Loucy (cell line): ENCODE results near the gene PCSK4.

ENCODE experiments used
- H2AFZ ChIP-seq: fragments of 200-600 bp; sonication (generic); 2 replicates; pipeline ENCODE4 v1.6.0; 2016; ENCODE audit warnings: antibody characterized with exemption, mild to moderate bottlenecking, low read length, moderate library complexity
- H3F3A ChIP-seq: fragments of 200-600 bp; 2 replicates; pipeline ENCODE4 v1.6.0; 2016; ENCODE audit warnings: antibody characterized with exemption, low read depth, mild to moderate bottlenecking
- H3K27me3 ChIP-seq: fragments of 200-600 bp; sonication (generic); 2 replicates; pipeline ENCODE4 v1.6.1; 2014; ENCODE audit warnings: low read length, mild to moderate bottlenecking; ENCODE audit not compliant: insufficient read depth, poor library complexity, severe bottlenecking
- H3K36me3 ChIP-seq: fragments of 200-600 bp; sonication (generic); 2 replicates; pipeline ENCODE4 v1.6.1; 2016; ENCODE audit warnings: low read length; ENCODE audit not compliant: insufficient read depth
- H3K4me1 ChIP-seq: fragments of 200-600 bp; sonication (generic); 2 replicates; pipeline ENCODE4 v1.5.1; 2014; ENCODE audit warnings: low read length, mild to moderate bottlenecking; ENCODE audit not compliant: insufficient read depth, poor library complexity, severe bottlenecking
- H3K4me2 ChIP-seq: fragments of 200-600 bp; sonication (generic); 2 replicates; pipeline ENCODE4 v1.6.0; 2014; ENCODE audit warnings: antibody characterized with exemption, low read length, low read depth, mild to moderate bottlenecking; ENCODE audit not compliant: poor library complexity, severe bottlenecking
- H3K4me3 ChIP-seq: fragments of 200-600 bp; sonication (generic); 2 replicates; pipeline ENCODE4 v1.5.1; 2014; ENCODE audit warnings: low read length, mild to moderate bottlenecking, mixed read lengths; ENCODE audit not compliant: poor library complexity, severe bottlenecking
- H3K79me2 ChIP-seq: fragments of 200-600 bp; sonication (generic); 2 replicates; pipeline ENCODE4 v1.6.1; 2014; ENCODE audit warnings: low read length; ENCODE audit not compliant: insufficient read depth
- H3K9ac ChIP-seq: fragments of 200-600 bp; sonication (generic); 2 replicates; pipeline ENCODE4 v1.6.0; 2014; ENCODE audit warnings: mild to moderate bottlenecking, low read depth, low read length, moderate library complexity; ENCODE audit not compliant: poor library complexity, severe bottlenecking
- H3K9me2 ChIP-seq: fragments of 200-600 bp; sonication (generic); replicated peaks from 2 replicates; pipeline ENCODE4 v1.6.1; 2016; ENCODE audit warnings: low read depth, low read length, mixed read lengths
- H3K9me3 ChIP-seq: fragments of 200-600 bp; sonication (generic); 2 replicates; pipeline ENCODE4 v1.6.1; 2014; ENCODE audit warnings: mild to moderate bottlenecking, antibody characterized with exemption, low read length, low read depth; ENCODE audit not compliant: insufficient read depth
- H4K20me1 ChIP-seq: fragments of 200-600 bp; sonication (generic); 2 replicates; pipeline ENCODE4 v1.6.0; 2014; ENCODE audit warnings: antibody characterized with exemption, low read length, mild to moderate bottlenecking; ENCODE audit not compliant: insufficient read depth, poor library complexity, severe bottlenecking
- CTCF ChIP-seq: fragments of 200-600 bp; sonication (generic); conservative IDR thresholded peaks from 2 replicates; pipeline ENCODE4 v1.5.1; 2014; ENCODE audit warnings: mild to moderate bottlenecking, antibody characterized with exemption, low read length
- EZH2phosphoT487 ChIP-seq: fragments of 200-600 bp; IDR thresholded peaks from 2 replicates; pipeline ENCODE4 v1.6.1; 2018; ENCODE audit warnings: antibody characterized with exemption, mild to moderate bottlenecking, moderate library complexity, borderline replicate concordance

PCSK4 gene

DNA sequence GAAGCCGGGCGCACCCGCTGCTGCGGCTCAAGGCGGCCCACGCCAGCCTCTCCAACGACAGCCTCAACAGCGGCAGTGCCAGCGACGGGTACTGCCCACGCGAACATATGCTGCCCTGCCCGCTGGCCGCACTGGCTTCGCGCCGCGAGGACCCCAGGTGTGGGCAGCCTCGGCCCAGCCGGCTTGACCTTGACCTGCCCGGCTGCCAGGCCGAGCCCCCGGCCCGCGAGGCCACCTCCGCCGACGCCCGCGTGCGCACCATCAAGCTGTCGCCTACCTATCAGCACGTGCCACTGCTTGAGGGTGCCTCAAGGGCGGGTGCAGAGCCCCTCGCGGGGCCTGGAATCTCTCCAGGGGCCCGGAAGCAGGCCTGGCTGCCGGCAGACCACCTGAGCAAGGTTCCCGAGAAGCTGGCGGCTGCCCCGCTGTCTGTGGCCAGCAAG lies 24.1 kb downstream of the PCSK4 start:
- no peaks in the 10 kb centered on the region for H3K36me3 ChIP-seq
- H3K4me2 ChIP-seq = no peak overlapping the region
- no peaks in the 10 kb centered on the region for H3K79me2 ChIP-seq
- H2AFZ ChIP-seq = no peak overlapping the region
- no peaks in the 10 kb centered on the region for H3K27me3 ChIP-seq
- H3F3A ChIP-seq = no peaks in the 10 kb centered on the region
- H3K9me3 ChIP-seq = no peaks in the 10 kb centered on the region
- no peaks in the 10 kb centered on the region for H3K4me1 ChIP-seq
- no peak for TF ChIP-seq EZH2phosphoT487
- TF ChIP-seq CTCF = no peak
- no peak overlapping the region for H3K9ac ChIP-seq
- H3K4me3 ChIP-seq = no peak overlapping the region
- peaks cover 7% of the 10 kb centered on the region for H4K20me1 ChIP-seq
- no peaks in the 10 kb centered on the region for H3K9me2 ChIP-seq

GRCh38 chr19:1465191-1466016 lies 24.7 kb downstream of the PCSK4 start:
- Histone ChIP-seq H3K36me3 (no peaks in the 10 kb centered on the region), H3K27me3 (no peaks in the 10 kb centered on the region), H2AFZ (no peak overlapping the region), H3K9me2 (no peaks in the 10 kb centered on the region), H3F3A (no peaks in the 10 kb centered on the region), H3K4me3 (no peak overlapping the region), H3K4me2 (no peak overlapping the region), H3K79me2 (no peaks in the 10 kb centered on the region), H4K20me1 (peaks cover under 1% of the 10 kb centered on the region), H3K9ac (no peak overlapping the region), H3K4me1 (no peaks in the 10 kb centered on the region), H3K9me3 (no peaks in the 10 kb centered on the region)
- TF ChIP-seq CTCF = no peak

DNA sequence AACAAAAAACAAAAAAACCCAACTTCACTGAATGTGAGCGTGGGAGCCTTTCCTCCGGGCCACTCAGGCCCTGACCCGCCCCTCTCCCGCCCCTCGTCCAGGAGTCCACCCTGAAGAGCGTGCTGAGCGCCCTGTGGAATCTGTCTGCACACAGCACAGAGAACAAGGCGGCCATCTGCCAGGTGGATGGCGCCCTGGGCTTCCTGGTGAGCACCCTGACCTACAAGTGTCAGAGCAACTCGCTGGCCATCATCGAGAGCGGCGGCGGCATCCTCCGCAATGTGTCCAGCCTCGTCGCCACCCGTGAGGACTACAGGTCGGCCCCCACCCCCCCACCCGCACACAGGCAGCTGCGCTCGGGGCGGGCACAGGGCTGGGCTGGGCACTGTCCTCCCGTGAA lies 28.3 kb downstream of the PCSK4 start:
- Histone ChIP-seq H3K79me2 (no peaks in the 10 kb centered on the region), H3K4me3 (no peak overlapping the region), H2AFZ (no peak overlapping the region), H4K20me1 (no peaks in the 10 kb centered on the region), H3K9me2 (no peaks in the 10 kb centered on the region), H3K9ac (no peak overlapping the region), H3K9me3 (no peaks in the 10 kb centered on the region), H3F3A (no peaks in the 10 kb centered on the region), H3K36me3 (no peaks in the 10 kb centered on the region), H3K4me2 (no peak overlapping the region), H3K4me1 (no peaks in the 10 kb centered on the region), H3K27me3 (no peaks in the 10 kb centered on the region)
- no peak for TF ChIP-seq CTCF
- no peak for TF ChIP-seq EZH2phosphoT487
